ENCODE measurements around the gene FER. TPM values are rescaled to one million over a fixed set of nuclear protein-coding genes. Genes with fewer than 3 reads are reported as not detected.

The FER gene
- total RNA-seq, 4 donors from 2014 or later: 2.2 to 7.5 (median 3.7) TPM

GRCh38 chr5:109234381-109234780 is 486.7 kb downstream of the FER start:
- intact Hi-C loops (cut with DNase I; ENCODE audit: low total_unique reads) (no loop called here), in situ Hi-C loops (cut with MboI; ENCODE audit: low sequenced_read_pairs in 4 of 4) (no loop called here)
- Histone ChIP-seq H3K9me3 (peaks cover 4 to 9% (median 6%) of the 10 kb centered on the region in 3 donors), H3K27me3 (no peaks in the 10 kb centered on the region), H3K4me3 (no peak overlapping the region), H3K36me3 (no peaks in the 10 kb centered on the region), H3K27ac (no peak overlapping the region), H3K4me1 (no peaks in the 10 kb centered on the region)
- no peak for ATAC-seq
- no peak for TF ChIP-seq POLR2A (IDR thresholded peaks at IDR 0.05)
- TF ChIP-seq, protein P1, sequence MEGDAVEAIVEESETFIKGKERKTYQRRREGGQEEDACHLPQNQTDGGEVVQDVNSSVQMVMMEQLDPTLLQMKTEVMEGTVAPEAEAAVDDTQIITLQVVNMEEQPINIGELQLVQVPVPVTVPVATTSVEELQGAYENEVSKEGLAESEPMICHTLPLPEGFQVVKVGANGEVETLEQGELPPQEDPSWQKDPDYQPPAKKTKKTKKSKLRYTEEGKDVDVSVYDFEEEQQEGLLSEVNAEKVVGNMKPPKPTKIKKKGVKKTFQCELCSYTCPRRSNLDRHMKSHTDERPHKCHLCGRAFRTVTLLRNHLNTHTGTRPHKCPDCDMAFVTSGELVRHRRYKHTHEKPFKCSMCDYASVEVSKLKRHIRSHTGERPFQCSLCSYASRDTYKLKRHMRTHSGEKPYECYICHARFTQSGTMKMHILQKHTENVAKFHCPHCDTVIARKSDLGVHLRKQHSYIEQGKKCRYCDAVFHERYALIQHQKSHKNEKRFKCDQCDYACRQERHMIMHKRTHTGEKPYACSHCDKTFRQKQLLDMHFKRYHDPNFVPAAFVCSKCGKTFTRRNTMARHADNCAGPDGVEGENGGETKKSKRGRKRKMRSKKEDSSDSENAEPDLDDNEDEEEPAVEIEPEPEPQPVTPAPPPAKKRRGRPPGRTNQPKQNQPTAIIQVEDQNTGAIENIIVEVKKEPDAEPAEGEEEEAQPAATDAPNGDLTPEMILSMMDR (IDR thresholded peaks at IDR 0.05 in 4 of 5, conservative IDR thresholded peaks at IDR 0.05 in 1 of 5): no peak
- no peak for DNase-seq

- Histone ChIP-seq H3K4me1 (no peaks in the 10 kb centered on the region), H3K27ac (no peak overlapping the region), H3K27me3 (no peaks in the 10 kb centered on the region), H3K4me3 (no peak overlapping the region), H3K9me3 (peaks cover 4 to 9% (median 6%) of the 10 kb centered on the region in 3 donors), H3K36me3 (no peaks in the 10 kb centered on the region)
- ATAC-seq (no peak), DNase-seq (no peak)
- no peak for TF ChIP-seq POLR2A (IDR thresholded peaks at IDR 0.05)
- TF ChIP-seq, protein P1 (IDR thresholded peaks at IDR 0.05 in 4 of 5, conservative IDR thresholded peaks at IDR 0.05 in 1 of 5): no peak
- in situ Hi-C loops (cut with MboI; ENCODE audit: low sequenced_read_pairs in 4 of 4): no loop called here
- intact Hi-C loops (cut with DNase I; ENCODE audit: low total_unique reads): no loop called here
Observed at GRCh38 chr5:109239456-109239855, 491.8 kb downstream of the FER start.

DNA sequence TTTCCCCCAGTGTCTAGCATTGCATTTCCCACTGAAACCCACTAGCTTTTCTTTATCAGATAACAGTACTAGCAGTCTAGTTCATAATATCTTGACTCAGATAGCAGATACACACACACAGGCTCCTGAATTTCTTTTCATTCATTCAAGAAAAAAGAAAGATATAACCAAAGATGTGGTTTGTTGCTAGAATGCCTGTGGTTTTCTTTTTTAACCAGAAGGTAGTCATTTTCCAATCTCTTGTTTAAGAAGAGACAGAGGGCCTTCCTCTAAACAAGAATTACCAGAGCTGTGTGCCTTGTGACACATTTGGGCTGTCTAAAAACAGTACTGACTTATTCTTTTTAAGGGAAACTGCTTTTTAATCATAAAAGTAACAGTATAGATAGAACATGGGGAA is 494.8 kb downstream of the FER start:
- no peaks in the 10 kb centered on the region for H3K27me3 ChIP-seq
- H3K9me3 ChIP-seq: no peaks in the 10 kb centered on the region
- no peak overlapping the region for H3K4me3 ChIP-seq
- DNase-seq: no peak
- H3K27ac ChIP-seq: no peak overlapping the region
- no peaks in the 10 kb centered on the region for H3K4me1 ChIP-seq
- H3K36me3 ChIP-seq: no peaks in the 10 kb centered on the region
- TF ChIP-seq, protein P1 (IDR thresholded peaks at IDR 0.05 in 4 of 5, conservative IDR thresholded peaks at IDR 0.05 in 1 of 5): no peak
- no peak for TF ChIP-seq POLR2A (IDR thresholded peaks at IDR 0.05)
- ATAC-seq: no peak
- in situ Hi-C loops (cut with MboI; ENCODE audit: low sequenced_read_pairs in 4 of 4): no loop called here
- intact Hi-C loops (cut with DNase I; ENCODE audit: low total_unique reads): no loop called here

- Histone ChIP-seq H3K27ac (no peak overlapping the region), H3K9me3 (no peaks in the 10 kb centered on the region), H3K27me3 (no peaks in the 10 kb centered on the region), H3K4me3 (no peak overlapping the region), H3K36me3 (no peaks in the 10 kb centered on the region), H3K4me1 (peaks cover 0 to 3% of the 10 kb centered on the region in 2 donors)
- DNase-seq (no peak), ATAC-seq (no peak)
- in situ Hi-C loops (cut with MboI; ENCODE audit: low sequenced_read_pairs in 4 of 4): no loop called here
- TF ChIP-seq, protein P1 (IDR thresholded peaks at IDR 0.05 in 4 of 5, conservative IDR thresholded peaks at IDR 0.05 in 1 of 5): no peak
- no peak for TF ChIP-seq POLR2A (IDR thresholded peaks at IDR 0.05)
- intact Hi-C loops (cut with DNase I; ENCODE audit: low total_unique reads): no loop called here
Observed at GRCh38 chr5:109246395-109246794, 498.7 kb downstream of the FER start.

Data from gastrocnemius medialis (tissue), 4 donors.